ENCODE data around the gene FMN2. TPM values are rescaled to one million over a fixed set of nuclear protein-coding genes. Genes with fewer than 3 reads are reported as not detected.
"Not testable (repeated sequence)": the region's sequence is repeated elsewhere in the genome, so short reads cannot be mapped to it uniquely, and the experiment has no call there.

Gene FMN2
- total RNA-seq, 1 donor, result 11.2 TPM

GRCh38 chr1:240173836-240174235, 82.2 kb downstream of the FMN2 start:
- Histone ChIP-seq H4K20me1 (ENCODE audit: insufficient read depth, low read length) (no peaks in the 10 kb centered on the region), H2AFZ (ENCODE audit: low read length) (no peak overlapping the region), H3K9me3 (ENCODE audit: low read depth, low read length) (no peaks in the 10 kb centered on the region), H3K4me2 (ENCODE audit: insufficient read depth, low read length) (no peak overlapping the region), H3K4me1 (ENCODE audit: insufficient read depth, low read length) (peaks cover 14% of the 10 kb centered on the region), H3K27me3 (ENCODE audit: insufficient read depth, low read length) (no peaks in the 10 kb centered on the region), H3K79me2 (ENCODE audit: insufficient read depth, low read length) (peaks cover 55% of the 10 kb centered on the region), H3K27ac (ENCODE audit: low read depth, low read length) (no peak overlapping the region), H3K4me3 (ENCODE audit: insufficient read depth, low read length) (no peak overlapping the region), H3K36me3 (ENCODE audit: insufficient read depth, low read length) (peaks cover 4% of the 10 kb centered on the region)
- TF ChIP-seq, protein P1, sequence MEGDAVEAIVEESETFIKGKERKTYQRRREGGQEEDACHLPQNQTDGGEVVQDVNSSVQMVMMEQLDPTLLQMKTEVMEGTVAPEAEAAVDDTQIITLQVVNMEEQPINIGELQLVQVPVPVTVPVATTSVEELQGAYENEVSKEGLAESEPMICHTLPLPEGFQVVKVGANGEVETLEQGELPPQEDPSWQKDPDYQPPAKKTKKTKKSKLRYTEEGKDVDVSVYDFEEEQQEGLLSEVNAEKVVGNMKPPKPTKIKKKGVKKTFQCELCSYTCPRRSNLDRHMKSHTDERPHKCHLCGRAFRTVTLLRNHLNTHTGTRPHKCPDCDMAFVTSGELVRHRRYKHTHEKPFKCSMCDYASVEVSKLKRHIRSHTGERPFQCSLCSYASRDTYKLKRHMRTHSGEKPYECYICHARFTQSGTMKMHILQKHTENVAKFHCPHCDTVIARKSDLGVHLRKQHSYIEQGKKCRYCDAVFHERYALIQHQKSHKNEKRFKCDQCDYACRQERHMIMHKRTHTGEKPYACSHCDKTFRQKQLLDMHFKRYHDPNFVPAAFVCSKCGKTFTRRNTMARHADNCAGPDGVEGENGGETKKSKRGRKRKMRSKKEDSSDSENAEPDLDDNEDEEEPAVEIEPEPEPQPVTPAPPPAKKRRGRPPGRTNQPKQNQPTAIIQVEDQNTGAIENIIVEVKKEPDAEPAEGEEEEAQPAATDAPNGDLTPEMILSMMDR (IDR thresholded peaks at IDR 0.05; ENCODE audit: extremely low read depth, low read depth, low read length), result no peak
- DNase-seq (ENCODE audit: insufficient read length, low spot score, missing footprints), result peak; percentile 35

GRCh38 chr1:240174734-240175133, 83.1 kb downstream of the FMN2 start:
- TF ChIP-seq, protein P1 (IDR thresholded peaks at IDR 0.05; ENCODE audit: extremely low read depth, low read depth, low read length), result no peak
- no peak overlapping the region for H2AFZ ChIP-seq (ENCODE audit: low read length)
- H3K36me3 ChIP-seq (ENCODE audit: insufficient read depth, low read length), result peaks cover 4% of the 10 kb centered on the region
- H3K4me1 ChIP-seq (ENCODE audit: insufficient read depth, low read length), result peaks cover 14% of the 10 kb centered on the region
- no peaks in the 10 kb centered on the region for H4K20me1 ChIP-seq (ENCODE audit: insufficient read depth, low read length)
- H3K9me3 ChIP-seq (ENCODE audit: low read depth, low read length), result no peaks in the 10 kb centered on the region
- DNase-seq (ENCODE audit: insufficient read length, low spot score, missing footprints), result no peak
- no peak overlapping the region for H3K4me3 ChIP-seq (ENCODE audit: insufficient read depth, low read length)
- H3K79me2 ChIP-seq (ENCODE audit: insufficient read depth, low read length), result peaks cover 55% of the 10 kb centered on the region
- H3K27ac ChIP-seq (ENCODE audit: low read depth, low read length), result no peak overlapping the region
- H3K27me3 ChIP-seq (ENCODE audit: insufficient read depth, low read length), result no peaks in the 10 kb centered on the region
- H3K4me2 ChIP-seq (ENCODE audit: insufficient read depth, low read length), result no peak overlapping the region

DNA sequence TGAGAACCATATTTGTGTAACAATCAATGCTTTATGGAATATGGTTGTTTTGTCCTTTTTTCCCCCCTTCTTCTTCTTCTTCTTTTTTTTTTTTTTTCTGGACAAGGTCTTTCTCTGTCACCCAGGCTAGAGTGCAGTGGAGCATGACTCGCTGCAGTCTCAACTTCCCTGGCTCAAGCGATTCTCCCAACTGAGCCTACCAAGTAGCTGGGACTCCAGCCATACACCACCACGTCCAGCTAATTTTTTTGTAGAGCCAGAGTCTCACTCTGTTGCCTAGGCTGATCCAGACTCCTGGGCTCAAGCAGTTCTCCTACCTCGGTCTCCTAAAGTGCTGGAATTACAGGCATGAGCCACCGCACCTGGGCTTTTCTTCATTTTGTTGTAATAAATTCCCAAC, 86.7 kb downstream of the FMN2 start:
- TF ChIP-seq, protein P1 (IDR thresholded peaks at IDR 0.05; ENCODE audit: extremely low read depth, low read depth, low read length), result no peak
- peaks cover 6% of the 10 kb centered on the region for H3K36me3 ChIP-seq (ENCODE audit: insufficient read depth, low read length)
- H3K27me3 ChIP-seq (ENCODE audit: insufficient read depth, low read length), result no peaks in the 10 kb centered on the region
- DNase-seq (ENCODE audit: insufficient read length, low spot score, missing footprints), result no peak
- H2AFZ ChIP-seq (ENCODE audit: low read length), result no peak overlapping the region
- no peak overlapping the region for H3K27ac ChIP-seq (ENCODE audit: low read depth, low read length)
- no peaks in the 10 kb centered on the region for H3K9me3 ChIP-seq (ENCODE audit: low read depth, low read length)
- no peaks in the 10 kb centered on the region for H4K20me1 ChIP-seq (ENCODE audit: insufficient read depth, low read length)
- H3K4me3 ChIP-seq (ENCODE audit: insufficient read depth, low read length), result no peak overlapping the region
- no peak overlapping the region for H3K4me2 ChIP-seq (ENCODE audit: insufficient read depth, low read length)
- peaks cover 11% of the 10 kb centered on the region for H3K4me1 ChIP-seq (ENCODE audit: insufficient read depth, low read length)
- H3K79me2 ChIP-seq (ENCODE audit: insufficient read depth, low read length), result peaks cover 38% of the 10 kb centered on the region

DNA sequence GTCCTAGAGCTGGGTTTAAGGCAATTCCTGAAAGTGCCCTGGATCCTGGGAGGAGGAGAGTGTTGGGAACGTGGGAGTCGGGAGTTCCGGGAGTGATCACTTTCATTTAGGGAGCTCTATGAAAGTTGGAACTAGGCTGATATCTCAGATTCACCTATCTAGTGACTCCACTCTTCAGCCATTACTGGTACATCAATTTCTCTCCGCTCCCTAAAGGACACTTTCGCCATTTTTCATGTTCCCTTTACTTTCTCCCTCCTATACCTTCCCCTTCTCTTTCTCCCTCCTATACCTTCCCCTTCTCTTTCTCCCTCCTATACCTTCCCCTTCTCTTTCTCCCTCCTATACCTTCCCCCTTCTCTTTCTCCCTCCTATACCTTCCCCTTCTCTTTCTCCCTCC, 93.0 kb downstream of the FMN2 start:
- H3K27ac ChIP-seq (ENCODE audit: low read depth, low read length); H2AFZ ChIP-seq (ENCODE audit: low read length); H3K4me2 ChIP-seq (ENCODE audit: insufficient read depth, low read length); H3K79me2 ChIP-seq (ENCODE audit: insufficient read depth, low read length); DNase-seq (ENCODE audit: insufficient read length, low spot score, missing footprints); H3K36me3 ChIP-seq (ENCODE audit: insufficient read depth, low read length); H3K4me3 ChIP-seq (ENCODE audit: insufficient read depth, low read length); H3K27me3 ChIP-seq (ENCODE audit: insufficient read depth, low read length); H4K20me1 ChIP-seq (ENCODE audit: insufficient read depth, low read length); H3K9me3 ChIP-seq (ENCODE audit: low read depth, low read length); H3K4me1 ChIP-seq (ENCODE audit: insufficient read depth, low read length): not testable (repeated sequence)
